Loucy (cell line): ENCODE data around the gene RAD51B.
"Not testable (repeated sequence)": the region's sequence is repeated elsewhere in the genome, so short reads cannot be mapped to it uniquely, and the experiment has no call there.

ENCODE experiments used
- H2AFZ ChIP-seq: fragments of 200-600 bp; sonication (generic); 2 replicates; pipeline ENCODE4 v1.6.0; 2016; ENCODE audit warnings: antibody characterized with exemption, mild to moderate bottlenecking, low read length, moderate library complexity
- H3F3A ChIP-seq: fragments of 200-600 bp; 2 replicates; pipeline ENCODE4 v1.6.0; 2016; ENCODE audit warnings: antibody characterized with exemption, low read depth, mild to moderate bottlenecking
- H3K27me3 ChIP-seq: fragments of 200-600 bp; sonication (generic); 2 replicates; pipeline ENCODE4 v1.6.1; 2014; ENCODE audit warnings: low read length, mild to moderate bottlenecking; ENCODE audit not compliant: insufficient read depth, poor library complexity, severe bottlenecking
- H3K36me3 ChIP-seq: fragments of 200-600 bp; sonication (generic); 2 replicates; pipeline ENCODE4 v1.6.1; 2016; ENCODE audit warnings: low read length; ENCODE audit not compliant: insufficient read depth
- H3K4me1 ChIP-seq: fragments of 200-600 bp; sonication (generic); 2 replicates; pipeline ENCODE4 v1.5.1; 2014; ENCODE audit warnings: low read length, mild to moderate bottlenecking; ENCODE audit not compliant: insufficient read depth, poor library complexity, severe bottlenecking
- H3K4me2 ChIP-seq: fragments of 200-600 bp; sonication (generic); 2 replicates; pipeline ENCODE4 v1.6.0; 2014; ENCODE audit warnings: antibody characterized with exemption, low read length, low read depth, mild to moderate bottlenecking; ENCODE audit not compliant: poor library complexity, severe bottlenecking
- H3K4me3 ChIP-seq: fragments of 200-600 bp; sonication (generic); 2 replicates; pipeline ENCODE4 v1.5.1; 2014; ENCODE audit warnings: low read length, mild to moderate bottlenecking, mixed read lengths; ENCODE audit not compliant: poor library complexity, severe bottlenecking
- H3K79me2 ChIP-seq: fragments of 200-600 bp; sonication (generic); 2 replicates; pipeline ENCODE4 v1.6.1; 2014; ENCODE audit warnings: low read length; ENCODE audit not compliant: insufficient read depth
- H3K9ac ChIP-seq: fragments of 200-600 bp; sonication (generic); 2 replicates; pipeline ENCODE4 v1.6.0; 2014; ENCODE audit warnings: mild to moderate bottlenecking, low read depth, low read length, moderate library complexity; ENCODE audit not compliant: poor library complexity, severe bottlenecking
- H3K9me2 ChIP-seq: fragments of 200-600 bp; sonication (generic); replicated peaks from 2 replicates; pipeline ENCODE4 v1.6.1; 2016; ENCODE audit warnings: low read depth, low read length, mixed read lengths
- H3K9me3 ChIP-seq: fragments of 200-600 bp; sonication (generic); 2 replicates; pipeline ENCODE4 v1.6.1; 2014; ENCODE audit warnings: mild to moderate bottlenecking, antibody characterized with exemption, low read length, low read depth; ENCODE audit not compliant: insufficient read depth
- H4K20me1 ChIP-seq: fragments of 200-600 bp; sonication (generic); 2 replicates; pipeline ENCODE4 v1.6.0; 2014; ENCODE audit warnings: antibody characterized with exemption, low read length, mild to moderate bottlenecking; ENCODE audit not compliant: insufficient read depth, poor library complexity, severe bottlenecking
- EZH2phosphoT487 ChIP-seq: fragments of 200-600 bp; IDR thresholded peaks from 2 replicates; pipeline ENCODE4 v1.6.1; 2018; ENCODE audit warnings: antibody characterized with exemption, mild to moderate bottlenecking, moderate library complexity, borderline replicate concordance
- TF ChIP-seq, protein P1 (sequence below): fragments of 200-600 bp; sonication (generic); conservative IDR thresholded peaks from 2 replicates; pipeline ENCODE4 v1.5.1; 2014; ENCODE audit warnings: mild to moderate bottlenecking, antibody characterized with exemption, low read length

The RAD51B gene

GRCh38 chr14:68112442-68112841, 292.9 kb downstream of the RAD51B start:
- H3K36me3 ChIP-seq = no peaks in the 10 kb centered on the region
- H3K4me3 ChIP-seq = no peak overlapping the region
- H3F3A ChIP-seq = no peaks in the 10 kb centered on the region; the same call in 1 of the 2 replicates
- H3K9me3 ChIP-seq = no peaks in the 10 kb centered on the region
- peaks cover 40% of the 10 kb centered on the region for H3K4me1 ChIP-seq
- no peaks in the 10 kb centered on the region for H3K9me2 ChIP-seq
- H4K20me1 ChIP-seq = no peaks in the 10 kb centered on the region
- H3K79me2 ChIP-seq = no peaks in the 10 kb centered on the region
- H3K9ac ChIP-seq = no peak overlapping the region
- no peaks in the 10 kb centered on the region for H3K27me3 ChIP-seq
- TF ChIP-seq EZH2phosphoT487 = no peak
- TF ChIP-seq, protein P1, sequence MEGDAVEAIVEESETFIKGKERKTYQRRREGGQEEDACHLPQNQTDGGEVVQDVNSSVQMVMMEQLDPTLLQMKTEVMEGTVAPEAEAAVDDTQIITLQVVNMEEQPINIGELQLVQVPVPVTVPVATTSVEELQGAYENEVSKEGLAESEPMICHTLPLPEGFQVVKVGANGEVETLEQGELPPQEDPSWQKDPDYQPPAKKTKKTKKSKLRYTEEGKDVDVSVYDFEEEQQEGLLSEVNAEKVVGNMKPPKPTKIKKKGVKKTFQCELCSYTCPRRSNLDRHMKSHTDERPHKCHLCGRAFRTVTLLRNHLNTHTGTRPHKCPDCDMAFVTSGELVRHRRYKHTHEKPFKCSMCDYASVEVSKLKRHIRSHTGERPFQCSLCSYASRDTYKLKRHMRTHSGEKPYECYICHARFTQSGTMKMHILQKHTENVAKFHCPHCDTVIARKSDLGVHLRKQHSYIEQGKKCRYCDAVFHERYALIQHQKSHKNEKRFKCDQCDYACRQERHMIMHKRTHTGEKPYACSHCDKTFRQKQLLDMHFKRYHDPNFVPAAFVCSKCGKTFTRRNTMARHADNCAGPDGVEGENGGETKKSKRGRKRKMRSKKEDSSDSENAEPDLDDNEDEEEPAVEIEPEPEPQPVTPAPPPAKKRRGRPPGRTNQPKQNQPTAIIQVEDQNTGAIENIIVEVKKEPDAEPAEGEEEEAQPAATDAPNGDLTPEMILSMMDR = no peak
- H2AFZ ChIP-seq = no peak overlapping the region
- H3K4me2 ChIP-seq = peak overlapping the region; percentile 48

DNA sequence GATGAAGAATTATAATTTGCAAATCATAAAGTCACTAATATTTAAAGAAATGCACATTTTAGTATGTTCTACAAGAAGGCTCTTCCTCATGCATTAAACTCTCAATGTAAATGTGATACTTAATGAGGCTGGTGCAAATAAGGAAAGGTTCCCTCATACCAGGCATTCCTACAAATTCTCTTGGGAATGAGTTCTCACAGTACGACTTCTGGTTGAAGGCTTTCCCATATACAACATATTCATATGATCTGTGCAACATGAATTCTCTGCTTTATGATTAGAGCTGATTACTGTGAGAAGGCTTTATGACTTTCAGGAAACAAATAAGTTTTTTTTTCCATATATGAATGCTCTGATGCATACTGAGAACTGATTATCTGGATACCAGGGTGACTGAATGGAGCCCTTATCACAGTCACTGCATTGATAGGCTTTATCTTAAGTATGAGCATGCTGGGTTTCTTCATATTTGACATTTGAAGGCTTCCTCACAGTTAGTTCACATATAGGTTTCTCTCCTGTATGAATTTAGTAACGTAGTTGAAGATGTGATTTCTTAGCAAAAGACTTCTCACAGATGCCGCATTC, 293.9 kb downstream of the RAD51B start:
- Histone ChIP-seq H3K27me3 (no peaks in the 10 kb centered on the region), H3K9ac (no peak overlapping the region)
- TF ChIP-seq EZH2phosphoT487 = no peak
- TF ChIP-seq, protein P1 = no peak

GRCh38 chr14:68115952-68116351, 296.4 kb downstream of the RAD51B start:
- H3K9me2 ChIP-seq, H3K36me3 ChIP-seq, H3K9me3 ChIP-seq, H4K20me1 ChIP-seq, H3K4me2 ChIP-seq, H3K4me3 ChIP-seq, H3K27me3 ChIP-seq, H3F3A ChIP-seq, H2AFZ ChIP-seq, H3K9ac ChIP-seq, H3K79me2 ChIP-seq: not testable (repeated sequence)
- peaks cover 24% of the 10 kb centered on the region for H3K4me1 ChIP-seq

More for the DNA sequence above, 293.9 kb downstream of the RAD51B start:
- no peaks in the 10 kb centered on the region for H3K9me2 ChIP-seq
- H3K79me2 ChIP-seq = no peaks in the 10 kb centered on the region
- no peak overlapping the region for H3K4me3 ChIP-seq
- H2AFZ ChIP-seq = no peak overlapping the region
- no peaks in the 10 kb centered on the region for H4K20me1 ChIP-seq
- H3F3A ChIP-seq = no peaks in the 10 kb centered on the region; the same call in 1 of the 2 replicates
- H3K4me2 ChIP-seq = no peak overlapping the region
- H3K9me3 ChIP-seq = no peaks in the 10 kb centered on the region
- no peaks in the 10 kb centered on the region for H3K36me3 ChIP-seq
- H3K4me1 ChIP-seq = peaks cover 43% of the 10 kb centered on the region

- H3K9me3 ChIP-seq = peaks cover 11% of the 10 kb centered on the region
- no peaks in the 10 kb centered on the region for H3K36me3 ChIP-seq
- H3K9ac ChIP-seq = no peak overlapping the region
- H2AFZ ChIP-seq = no peak overlapping the region
- H3K79me2 ChIP-seq = no peaks in the 10 kb centered on the region
- no peak overlapping the region for H3K4me3 ChIP-seq
- no peaks in the 10 kb centered on the region for H3F3A ChIP-seq
- peaks cover 5% of the 10 kb centered on the region for H3K4me1 ChIP-seq
- H3K9me2 ChIP-seq = no peaks in the 10 kb centered on the region
- TF ChIP-seq, protein P1 = no peak
- no peak for TF ChIP-seq EZH2phosphoT487
- no peak overlapping the region for H3K4me2 ChIP-seq
- H3K27me3 ChIP-seq = no peaks in the 10 kb centered on the region
- no peaks in the 10 kb centered on the region for H4K20me1 ChIP-seq
Observed at GRCh38 chr14:68122651-68123050, 303.1 kb downstream of the RAD51B start.
